Activated CD4-positive, alpha-beta memory T cell treated with anti-CD3 and anti-CD28 coated beads, Interleukin-2, amount 10 ng/mL, durations not matched to agents 7 days and 5 days (primary cell): ENCODE results near the gene AMN. TPM values are rescaled to one million over a fixed set of nuclear protein-coding genes. Genes with fewer than 3 reads are reported as not detected.

Source experiments
- CTCF ChIA-PET: fragments of 350-600 bp; sonication (Branson Sonifier 250); formaldehyde crosslinking; loops from one replicate; lab custom pipeline; 2021; ENCODE audit warnings: antibody characterized with exemption, inconsistent platforms; lab: Charles Lee
- POLR2A ChIA-PET: fragments of 350-600 bp; sonication (Branson Sonifier 250); formaldehyde crosslinking; loops from one replicate; lab custom pipeline; 2021; ENCODE audit warnings: antibody characterized with exemption; lab: Charles Lee
- DNase-seq: peaks from one replicate; pipeline ENCODE4 v3.0.0-alpha.2; 2020
- H3K27ac Mint-ChIP-seq: one replicate; pipeline ENCODE4 v1.8.0; 2021; ENCODE audit warnings: mild to moderate bottlenecking, mixed read lengths
- H3K27me3 Mint-ChIP-seq: one replicate; pipeline ENCODE4 v1.8.0; 2021; ENCODE audit warnings: mixed read lengths
- H3K36me3 Mint-ChIP-seq: one replicate; pipeline ENCODE4 v1.8.0; 2021; ENCODE audit warnings: low read depth, mixed read lengths
- H3K4me1 Mint-ChIP-seq: one replicate; pipeline ENCODE4 v1.8.0; 2021; ENCODE audit warnings: mixed read lengths
- H3K4me3 Mint-ChIP-seq: one replicate; pipeline ENCODE4 v1.8.0; 2021; ENCODE audit warnings: mild to moderate bottlenecking, mixed read lengths
- H3K9me3 Mint-ChIP-seq: one replicate; pipeline ENCODE4 v1.8.0; 2021; ENCODE audit warnings: mixed read lengths
- total RNA-seq, 2 experiments: library from RNA; stranded (reverse); gene quantifications; one replicate each; pipeline ENCODE4 v1.2.3, GENCODE V29; 2021

Gene AMN
- total RNA-seq, 2 experiments from 2014 or later = 0.20 to 0.23 TPM

DNA sequence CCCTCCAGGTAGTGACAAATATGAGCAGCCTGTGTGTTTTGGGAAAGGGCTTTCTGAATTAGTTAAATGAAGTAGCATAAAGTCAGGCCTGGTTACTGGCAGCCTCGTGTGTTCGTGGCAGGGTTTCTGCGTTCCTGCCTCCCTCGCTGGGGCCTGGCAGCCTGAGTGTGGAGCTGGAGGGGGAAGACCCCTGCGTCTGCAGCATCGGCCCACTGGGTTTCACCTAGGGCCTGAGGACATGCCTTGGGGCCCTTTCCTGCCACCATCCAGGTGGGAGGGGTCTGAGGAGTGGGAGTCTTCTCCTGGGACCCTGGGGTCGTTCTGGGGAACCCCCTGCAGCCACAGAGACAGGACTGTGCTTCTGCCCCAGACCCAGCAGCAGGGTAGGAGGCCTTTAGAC lies 20.4 kb upstream of the AMN start:
- Mint-ChIP-seq H3K36me3 (peaks cover 39% of the 10 kb centered on the region), H3K27ac (peak overlapping the region; percentile 21)
- POLR2A ChIA-PET = no interaction called here

DNA sequence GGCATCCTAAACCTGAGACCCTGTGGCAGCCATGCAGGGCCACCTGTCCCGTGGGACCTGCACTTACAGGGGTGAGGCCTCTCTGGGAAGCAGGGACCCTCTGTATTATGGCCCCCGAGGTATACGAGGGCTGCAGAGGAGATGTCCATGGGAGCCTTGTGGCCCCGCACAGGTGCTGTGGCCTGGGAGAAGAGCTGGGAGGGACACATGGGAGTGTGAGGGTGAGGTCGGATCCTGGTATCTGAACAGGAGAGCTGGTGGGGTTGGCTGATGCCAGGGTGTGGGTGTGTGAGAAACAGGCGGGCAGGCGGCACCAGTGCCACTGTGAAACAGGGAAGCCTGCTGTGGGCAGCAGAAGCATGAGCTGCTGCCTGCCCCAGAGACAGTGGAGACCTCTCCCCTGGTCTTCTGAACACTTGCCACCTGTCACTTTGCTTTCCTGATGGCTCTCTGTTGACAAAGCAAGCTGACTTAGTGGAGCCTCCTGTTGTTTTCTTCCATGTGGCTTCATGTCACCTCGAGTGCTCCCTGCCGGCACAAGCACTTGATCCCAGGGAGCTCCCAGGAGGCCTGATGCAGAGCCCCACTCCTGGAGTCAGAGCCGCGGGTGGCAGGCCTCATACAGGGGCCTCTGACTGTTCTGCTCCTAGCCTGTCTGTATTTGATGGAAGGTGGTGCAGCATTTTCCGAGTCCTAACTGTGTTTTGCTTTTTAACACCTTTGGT lies 19.8 kb upstream of the AMN start:
- Mint-ChIP-seq H3K4me1 (peaks cover 19% of the 10 kb centered on the region), H3K9me3 (no peaks in the 10 kb centered on the region), H3K36me3 (peaks cover 39% of the 10 kb centered on the region), H3K4me3 (no peak overlapping the region), H3K27me3 (no peaks in the 10 kb centered on the region), H3K27ac (no peak overlapping the region)
- DNase-seq = no peak
- ChIA-PET CTCF (no interaction called here), POLR2A (no interaction called here)

More for the DNA sequence above, 20.4 kb upstream of the AMN start:
- H3K9me3 Mint-ChIP-seq = no peaks in the 10 kb centered on the region
- H3K4me3 Mint-ChIP-seq = no peak overlapping the region
- DNase-seq = no peak
- CTCF ChIA-PET = no interaction called here
- peaks cover 19% of the 10 kb centered on the region for H3K4me1 Mint-ChIP-seq
- no peaks in the 10 kb centered on the region for H3K27me3 Mint-ChIP-seq

DNA sequence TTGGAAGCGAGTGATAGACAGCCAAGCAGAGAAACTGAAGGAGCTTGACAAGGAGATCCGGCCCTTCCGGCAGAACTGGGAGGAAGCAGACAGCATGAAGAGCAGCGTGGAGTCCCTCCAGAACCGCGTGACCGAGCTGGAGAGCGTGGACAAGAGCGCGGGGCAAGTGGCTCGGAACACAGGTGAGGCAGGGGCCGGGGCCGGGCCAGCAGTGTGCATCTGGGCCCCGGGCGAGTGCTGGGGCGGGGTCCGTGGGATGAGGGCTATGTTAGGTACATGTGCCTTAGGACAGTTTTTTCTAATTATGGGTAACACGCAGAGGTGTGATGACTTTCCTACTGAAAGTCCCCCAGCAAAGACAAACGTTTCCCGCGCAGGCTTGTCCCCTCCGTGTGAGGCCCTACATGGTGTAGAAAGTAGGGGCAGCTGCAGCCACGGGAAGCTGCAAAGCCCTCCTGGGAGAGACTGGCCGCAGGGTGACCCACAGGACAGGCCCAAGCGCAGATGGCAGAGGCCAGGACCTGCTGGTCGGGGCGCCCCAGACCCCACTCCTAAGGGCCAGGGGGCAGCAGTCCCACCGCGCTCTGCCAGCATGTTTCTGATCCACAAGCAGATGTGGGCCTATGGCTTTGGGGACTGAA lies 19.1 kb upstream of the AMN start:
- peaks cover 37% of the 10 kb centered on the region for H3K36me3 Mint-ChIP-seq
- no peak for DNase-seq
- H3K27ac Mint-ChIP-seq = no peak overlapping the region
- peaks cover 16% of the 10 kb centered on the region for H3K4me1 Mint-ChIP-seq
- H3K27me3 Mint-ChIP-seq = no peaks in the 10 kb centered on the region
- CTCF ChIA-PET = no interaction called here
- no peaks in the 10 kb centered on the region for H3K9me3 Mint-ChIP-seq
- H3K4me3 Mint-ChIP-seq = no peak overlapping the region
- POLR2A ChIA-PET = no interaction called here

DNA sequence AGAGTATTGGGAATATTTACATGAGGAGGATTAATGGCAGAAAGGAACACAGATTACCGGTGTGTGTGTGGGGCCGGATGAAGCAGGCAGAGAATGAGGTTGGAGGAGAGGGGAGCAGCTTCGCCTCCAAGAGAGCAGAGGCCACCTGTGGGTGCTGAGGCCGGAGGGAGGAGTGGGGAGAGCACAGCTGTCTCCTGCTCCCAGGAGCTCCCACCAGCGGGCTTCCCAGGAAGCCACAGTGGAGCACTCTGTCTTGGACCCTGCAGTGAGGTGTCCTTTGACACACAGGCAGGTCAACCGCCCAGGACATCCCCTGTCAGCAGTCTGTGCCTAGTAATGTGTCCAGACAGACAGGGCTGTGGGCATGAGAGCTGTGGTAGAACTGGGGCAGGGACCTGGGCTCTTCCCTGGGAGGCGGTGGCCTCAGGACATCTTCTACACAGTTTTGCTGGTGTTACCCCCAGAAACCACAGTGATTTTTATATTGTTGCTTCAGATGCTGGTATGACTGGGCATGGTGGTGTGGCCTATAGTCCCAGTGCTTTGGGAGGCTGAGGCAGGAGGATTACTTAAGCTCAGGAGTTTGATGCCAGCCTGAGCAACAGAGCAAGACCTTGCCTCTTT lies 18.5 kb upstream of the AMN start:
- ChIA-PET POLR2A (no interaction called here), CTCF (no interaction called here)
- no peak overlapping the region for H3K4me3 Mint-ChIP-seq
- DNase-seq = no peak
- no peaks in the 10 kb centered on the region for H3K27me3 Mint-ChIP-seq
- peaks cover 32% of the 10 kb centered on the region for H3K36me3 Mint-ChIP-seq
- H3K27ac Mint-ChIP-seq = no peak overlapping the region
- H3K9me3 Mint-ChIP-seq = no peaks in the 10 kb centered on the region
- H3K4me1 Mint-ChIP-seq = peaks cover 13% of the 10 kb centered on the region

GRCh38 chr14:102905116-102906108 lies 17.1 kb upstream of the AMN start:
- Mint-ChIP-seq H3K4me3 (no peak overlapping the region), H3K27me3 (no peaks in the 10 kb centered on the region), H3K9me3 (no peaks in the 10 kb centered on the region), H3K4me1 (peaks cover 11% of the 10 kb centered on the region), H3K36me3 (peaks cover 28% of the 10 kb centered on the region), H3K27ac (no peak overlapping the region)
- no peak for DNase-seq
- ChIA-PET POLR2A (no interaction called here), CTCF (no interaction called here)

- CTCF ChIA-PET = no interaction called here
- Mint-ChIP-seq H3K27ac (no peak overlapping the region), H3K4me3 (no peak overlapping the region), H3K36me3 (peaks cover 22% of the 10 kb centered on the region), H3K9me3 (no peaks in the 10 kb centered on the region), H3K4me1 (no peaks in the 10 kb centered on the region), H3K27me3 (no peaks in the 10 kb centered on the region)
- no peak for DNase-seq
- POLR2A ChIA-PET = no interaction called here
Observed at GRCh38 chr14:102906616-102907302, 15.7 kb upstream of the AMN start.

GRCh38 chr14:102907303-102907844 lies 15.1 kb upstream of the AMN start:
- Mint-ChIP-seq H3K4me1 (no peaks in the 10 kb centered on the region), H3K9me3 (no peaks in the 10 kb centered on the region), H3K4me3 (no peak overlapping the region), H3K27me3 (no peaks in the 10 kb centered on the region), H3K36me3 (peaks cover 22% of the 10 kb centered on the region), H3K27ac (no peak overlapping the region)
- ChIA-PET CTCF (no interaction called here), POLR2A (no interaction called here)
- no peak for DNase-seq

DNA sequence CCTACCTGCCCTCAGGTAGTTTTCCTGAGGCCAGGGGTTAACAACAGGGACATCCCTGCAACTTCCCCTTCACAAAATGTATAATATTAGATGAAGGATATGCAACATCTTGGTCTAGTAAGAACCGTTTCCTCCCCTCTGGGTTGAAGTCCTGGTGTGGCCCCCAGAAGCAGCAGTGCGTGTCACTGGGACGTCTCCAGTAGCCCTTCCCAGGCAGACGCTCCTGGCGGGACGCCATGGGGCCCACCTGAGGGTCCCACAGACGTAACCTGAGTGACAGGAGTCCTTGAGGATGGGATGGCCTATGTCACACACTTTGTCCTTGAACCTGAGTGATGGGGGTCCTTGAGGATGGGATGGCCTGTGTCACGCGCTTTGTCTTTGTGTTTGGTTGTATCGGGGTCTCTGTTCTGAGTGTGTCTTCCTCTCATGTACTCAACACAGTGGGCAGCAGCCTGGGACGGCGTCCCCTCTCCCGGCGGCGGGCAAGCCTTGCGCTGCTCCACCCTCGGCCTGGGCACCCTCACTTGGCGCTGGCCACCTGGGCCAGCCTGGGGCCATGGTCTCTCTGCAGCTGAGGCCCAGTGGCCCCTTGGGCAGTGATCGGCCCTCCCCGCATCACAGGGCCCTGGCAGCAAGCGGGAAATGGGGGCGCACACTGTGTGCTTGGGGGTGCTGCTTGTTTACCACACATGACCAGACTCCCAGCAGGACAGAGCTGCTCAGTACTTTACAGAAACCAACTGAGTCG lies 14.3 kb upstream of the AMN start:
- DNase-seq = no peak
- ChIA-PET POLR2A (no interaction called here), CTCF (no interaction called here)
- Mint-ChIP-seq H3K27me3 (no peaks in the 10 kb centered on the region), H3K4me1 (no peaks in the 10 kb centered on the region), H3K36me3 (peaks cover 20% of the 10 kb centered on the region), H3K4me3 (no peak overlapping the region), H3K9me3 (no peaks in the 10 kb centered on the region), H3K27ac (no peak overlapping the region)

DNA sequence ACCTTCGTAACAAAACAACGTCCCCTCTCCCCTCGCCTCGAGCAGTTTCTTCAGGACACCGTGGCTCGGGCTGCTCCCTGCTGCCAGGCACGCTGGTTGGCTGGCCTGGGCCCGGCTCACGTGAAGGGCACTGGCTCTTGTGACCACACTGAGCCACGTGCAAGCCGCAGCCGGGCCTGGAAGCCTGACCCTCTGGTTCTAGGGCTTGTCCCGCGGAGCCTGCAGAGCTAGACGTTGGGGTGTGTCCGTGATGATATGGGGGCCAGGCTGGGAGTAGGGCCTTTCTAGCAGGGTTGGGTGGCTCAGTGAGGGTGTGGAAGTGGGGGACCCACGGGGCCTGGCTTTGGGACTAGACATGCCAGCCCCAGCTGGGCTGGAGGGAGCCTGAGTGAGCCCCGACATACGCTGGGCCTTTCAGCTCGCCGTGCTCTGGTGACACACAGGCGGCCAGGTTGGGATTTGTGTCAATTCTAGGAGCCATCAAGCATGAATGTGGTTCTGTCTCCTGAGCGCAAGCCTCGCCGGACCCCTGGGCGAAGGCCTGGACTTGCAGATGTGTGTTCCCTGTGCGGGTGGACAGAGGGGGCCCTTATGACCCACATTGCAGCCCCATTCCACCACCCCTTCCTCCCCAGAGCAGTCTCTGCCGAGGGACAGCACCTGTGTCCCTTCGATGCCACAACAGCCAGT lies 13.6 kb upstream of the AMN start:
- Mint-ChIP-seq H3K27ac (no peak overlapping the region), H3K36me3 (peaks cover 15% of the 10 kb centered on the region), H3K4me1 (no peaks in the 10 kb centered on the region), H3K4me3 (no peak overlapping the region), H3K27me3 (no peaks in the 10 kb centered on the region), H3K9me3 (no peaks in the 10 kb centered on the region)
- ChIA-PET POLR2A (no interaction called here), CTCF (no interaction called here)
- DNase-seq = no peak

GRCh38 chr14:102909462-102909861 lies 13.0 kb upstream of the AMN start:
- DNase-seq = no peak
- peaks cover 15% of the 10 kb centered on the region for H3K36me3 Mint-ChIP-seq
- H3K9me3 Mint-ChIP-seq = no peaks in the 10 kb centered on the region
- H3K27me3 Mint-ChIP-seq = no peaks in the 10 kb centered on the region
- H3K27ac Mint-ChIP-seq = no peak overlapping the region
- POLR2A ChIA-PET = no interaction called here
- CTCF ChIA-PET = no interaction called here
- no peak overlapping the region for H3K4me3 Mint-ChIP-seq
- no peaks in the 10 kb centered on the region for H3K4me1 Mint-ChIP-seq

GRCh38 chr14:102909911-102910310 lies 12.6 kb upstream of the AMN start:
- ChIA-PET POLR2A (no interaction called here), CTCF (no interaction called here)
- Mint-ChIP-seq H3K36me3 (peaks cover 15% of the 10 kb centered on the region), H3K4me1 (no peaks in the 10 kb centered on the region), H3K27me3 (no peaks in the 10 kb centered on the region), H3K27ac (no peak overlapping the region), H3K4me3 (no peak overlapping the region), H3K9me3 (no peaks in the 10 kb centered on the region)
- no peak for DNase-seq
